OCI-M2 (cell line): ENCODE measurements around the gene CDH4.

Experiments used
- DNase-seq: peaks from one replicate; lab custom pipeline; 2025; ENCODE audit not compliant: unreplicated experiment; lab: John Stamatoyannopoulos, UW

The CDH4 gene

GRCh38 chr20:61725966-61726365 lies 473.9 kb downstream of the CDH4 start:
- no peak for DNase-seq

- DNase-seq: no peak
Observed at GRCh38 chr20:61726979-61727378, 474.9 kb downstream of the CDH4 start.

GRCh38 chr20:61727761-61728160 lies 475.7 kb downstream of the CDH4 start:
- no peak for DNase-seq

GRCh38 chr20:61728326-61728725 lies 476.3 kb downstream of the CDH4 start:
- DNase-seq: no peak

- no peak for DNase-seq
Observed at GRCh38 chr20:61728786-61729770, 477.0 kb downstream of the CDH4 start.

- DNase-seq: no peak
Observed at GRCh38 chr20:61730631-61731362, 478.7 kb downstream of the CDH4 start.

DNA sequence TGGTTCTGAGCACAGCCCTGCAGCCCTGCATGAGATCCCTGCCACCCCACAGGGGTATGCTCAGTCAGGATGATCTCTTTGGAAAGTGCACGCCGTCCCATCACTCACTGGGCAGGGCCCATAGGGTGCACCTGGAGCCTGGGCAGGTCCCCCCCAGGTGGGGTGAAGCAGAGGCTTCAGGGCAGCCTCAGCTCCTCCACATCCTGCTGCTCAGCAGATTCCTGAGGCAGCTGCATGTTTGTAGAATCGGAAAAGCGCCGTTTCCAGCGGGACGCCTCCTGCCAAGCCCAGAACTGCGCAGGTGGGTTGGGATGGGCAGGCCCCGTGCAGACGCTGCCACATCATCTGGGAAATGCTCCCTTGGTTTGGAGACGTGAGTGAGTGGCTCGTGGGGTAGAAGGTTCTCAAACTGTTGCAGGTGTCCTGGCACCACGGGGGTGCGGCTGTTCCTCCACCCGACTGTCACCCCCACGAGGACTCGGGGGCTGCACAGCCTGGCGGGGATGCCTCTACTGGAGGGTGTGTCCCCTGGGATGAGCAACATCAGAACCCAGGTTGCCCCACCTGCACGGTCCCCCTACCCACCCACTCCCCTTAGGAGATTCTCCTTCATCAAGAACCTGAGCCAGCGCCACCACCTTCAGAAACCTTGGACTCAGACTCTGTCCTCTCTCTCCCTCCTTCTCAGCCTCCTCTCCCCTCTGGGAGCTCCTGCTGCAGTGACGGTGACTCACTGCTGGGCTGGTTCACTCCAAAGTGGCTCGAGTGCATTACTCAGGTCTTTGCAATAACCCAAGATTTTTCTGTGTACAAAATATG lies 479.5 kb downstream of the CDH4 start:
- DNase-seq: no peak

DNA sequence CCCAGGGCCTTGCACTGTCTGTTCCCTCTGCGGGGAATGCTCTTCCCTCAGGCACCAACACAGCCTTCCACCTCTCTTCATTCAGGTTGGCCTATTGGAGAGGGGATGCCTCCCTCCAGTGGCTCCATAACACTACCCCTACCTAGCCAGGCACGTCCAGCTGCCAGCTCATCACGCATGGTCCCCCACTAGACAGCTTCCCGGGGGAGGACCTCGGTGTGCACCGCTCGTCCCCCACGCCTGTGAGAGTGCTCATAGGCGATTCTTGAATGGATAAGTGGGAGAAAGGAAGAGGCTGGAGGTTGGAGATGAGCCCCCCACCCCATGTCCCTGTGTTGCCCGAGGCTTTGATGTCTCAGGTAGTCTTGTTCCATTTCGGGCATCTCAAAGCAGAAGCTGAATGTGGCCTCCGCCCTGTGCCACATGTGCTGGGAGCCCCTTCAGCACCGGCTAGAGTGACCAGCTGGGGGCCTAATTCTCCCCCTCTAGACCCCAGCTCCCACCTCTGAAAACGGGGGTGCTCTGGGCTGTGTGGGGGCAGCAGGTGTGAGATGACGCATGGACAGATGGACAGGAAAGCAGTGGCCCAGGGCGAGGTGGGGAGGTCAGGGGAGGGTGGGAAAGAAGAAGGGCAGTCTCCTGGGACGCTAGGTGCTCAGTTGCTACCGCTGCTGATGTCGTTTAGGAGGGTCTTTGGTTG lies 480.6 kb downstream of the CDH4 start:
- DNase-seq: no peak

- no peak for DNase-seq
Observed at GRCh38 chr20:61733216-61733615, 481.2 kb downstream of the CDH4 start.

DNA sequence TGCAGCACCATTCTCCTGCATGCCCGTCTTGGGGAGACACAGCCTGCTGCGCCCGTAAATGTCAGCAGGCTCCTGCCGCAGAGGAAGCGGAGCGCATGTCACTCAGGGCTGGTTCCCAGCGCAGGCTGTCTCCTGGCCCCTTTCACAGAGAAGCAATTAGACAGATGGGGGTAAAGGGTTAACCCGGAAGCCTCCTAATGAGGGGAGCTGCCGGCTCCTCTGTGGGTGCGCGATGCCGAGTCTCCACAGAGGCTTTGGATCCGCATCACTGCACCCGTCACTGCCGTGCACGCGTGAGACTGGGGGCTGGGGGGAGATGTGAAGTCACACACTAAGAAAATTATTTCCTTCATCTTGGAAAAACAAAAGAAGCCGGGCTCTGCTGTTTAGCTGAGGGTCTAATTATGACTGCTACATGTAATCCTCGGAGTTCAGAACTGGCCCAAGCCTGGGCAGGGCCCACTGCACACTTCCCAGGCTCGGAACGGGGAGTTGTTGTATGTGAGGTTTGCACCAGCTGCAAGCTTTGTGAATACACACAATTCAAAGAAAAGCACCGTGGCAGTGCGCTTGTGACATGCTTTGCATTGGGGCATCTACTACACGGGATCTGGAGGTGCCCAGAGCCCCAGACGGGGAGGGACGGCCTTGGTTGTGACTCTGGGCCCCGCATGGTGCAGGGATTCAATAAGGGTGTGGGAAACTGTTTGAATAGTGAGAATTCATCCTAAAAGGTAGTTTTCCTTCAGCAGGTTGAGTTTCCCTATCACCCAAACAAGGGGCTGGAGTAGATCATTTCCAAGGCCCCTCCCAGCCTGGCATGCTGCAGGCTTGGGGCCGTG lies 482.1 kb downstream of the CDH4 start:
- no peak for DNase-seq

DNA sequence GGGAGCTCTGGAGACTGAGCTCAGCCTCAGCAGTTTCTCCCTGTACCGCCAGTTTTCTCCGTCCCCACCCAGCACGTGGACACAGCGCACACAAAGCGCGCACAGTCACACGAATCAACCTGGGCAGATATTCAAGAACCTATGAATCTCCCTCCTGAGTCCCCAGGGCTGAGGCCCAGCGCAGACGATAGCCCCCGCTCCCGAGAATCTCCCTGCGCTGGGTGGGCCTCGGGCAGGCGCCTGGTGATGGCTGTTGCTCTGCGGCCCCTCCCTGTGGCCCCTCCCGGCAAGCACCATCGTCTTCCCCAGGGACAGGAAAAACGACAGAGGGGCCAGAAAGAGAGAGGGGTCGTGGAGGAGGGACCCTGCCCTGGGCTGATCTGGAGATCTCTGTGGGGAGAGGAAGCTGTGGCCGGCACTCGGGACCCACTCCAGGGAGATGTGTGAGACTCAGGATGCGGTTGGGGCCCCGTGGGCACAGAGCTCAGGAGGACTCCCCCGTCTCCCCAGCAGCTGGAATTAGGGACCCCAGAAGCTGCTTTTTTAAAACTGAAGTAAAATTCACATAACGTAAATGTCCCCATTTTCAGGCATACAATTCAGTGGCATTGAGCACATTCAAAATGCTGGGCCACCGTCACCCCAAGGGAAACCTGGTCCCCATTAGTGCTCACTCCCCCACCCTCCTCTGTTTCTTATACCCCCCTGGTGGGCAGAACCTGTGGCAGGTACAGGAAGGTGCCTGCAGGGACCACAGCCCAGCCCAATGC lies 482.9 kb downstream of the CDH4 start:
- DNase-seq: no peak

GRCh38 chr20:61735503-61735785 lies 483.4 kb downstream of the CDH4 start:
- no peak for DNase-seq

GRCh38 chr20:61736001-61736635 lies 484.1 kb downstream of the CDH4 start:
- DNase-seq: no peak

DNA sequence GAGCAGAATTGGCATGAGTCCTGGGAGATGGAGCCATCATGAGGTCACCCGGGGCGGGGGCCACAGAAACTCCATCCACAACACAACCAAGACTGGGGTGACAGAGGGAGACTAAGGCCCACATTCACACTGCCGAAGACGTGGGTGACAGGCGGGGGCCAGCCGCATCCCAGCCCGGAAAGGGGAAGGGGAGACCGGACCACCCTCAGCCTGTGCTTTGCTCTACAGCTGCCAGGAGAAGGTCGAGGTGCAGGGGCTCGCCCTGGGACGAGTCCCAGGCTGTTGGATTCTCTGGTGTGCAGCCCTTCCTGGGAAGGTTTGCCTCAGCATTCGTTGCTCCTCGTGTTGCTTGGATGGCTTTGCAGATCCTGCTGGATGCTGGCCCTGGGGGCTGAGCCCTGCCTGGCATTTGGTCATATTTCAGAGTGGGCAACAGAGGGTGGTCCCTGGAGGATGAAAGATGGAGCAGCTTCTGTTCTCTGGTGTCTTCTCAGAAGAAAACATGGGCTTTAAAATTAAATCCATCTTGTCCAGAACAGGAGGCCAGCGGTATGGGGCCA lies 484.8 kb downstream of the CDH4 start:
- no peak for DNase-seq

DNA sequence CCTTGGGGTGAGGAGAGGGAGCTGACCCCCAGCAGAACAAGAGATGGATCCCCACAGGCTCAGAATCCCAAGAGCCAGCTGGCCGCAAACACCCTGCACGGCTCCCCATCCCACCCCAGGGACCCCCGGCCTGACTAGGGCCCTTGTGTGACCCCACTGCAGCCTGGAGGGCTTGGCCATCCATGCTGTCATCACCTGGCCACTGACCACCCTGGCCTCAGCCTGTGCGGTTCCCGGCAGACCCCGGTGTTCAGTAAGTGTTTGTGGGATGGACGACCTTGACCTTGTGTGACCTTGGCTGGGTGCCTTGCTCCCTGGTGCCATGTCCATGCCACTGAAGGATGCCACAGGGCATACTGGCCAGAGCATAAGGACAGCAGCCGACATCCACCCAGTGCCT lies 485.3 kb downstream of the CDH4 start:
- DNase-seq: no peak

DNA sequence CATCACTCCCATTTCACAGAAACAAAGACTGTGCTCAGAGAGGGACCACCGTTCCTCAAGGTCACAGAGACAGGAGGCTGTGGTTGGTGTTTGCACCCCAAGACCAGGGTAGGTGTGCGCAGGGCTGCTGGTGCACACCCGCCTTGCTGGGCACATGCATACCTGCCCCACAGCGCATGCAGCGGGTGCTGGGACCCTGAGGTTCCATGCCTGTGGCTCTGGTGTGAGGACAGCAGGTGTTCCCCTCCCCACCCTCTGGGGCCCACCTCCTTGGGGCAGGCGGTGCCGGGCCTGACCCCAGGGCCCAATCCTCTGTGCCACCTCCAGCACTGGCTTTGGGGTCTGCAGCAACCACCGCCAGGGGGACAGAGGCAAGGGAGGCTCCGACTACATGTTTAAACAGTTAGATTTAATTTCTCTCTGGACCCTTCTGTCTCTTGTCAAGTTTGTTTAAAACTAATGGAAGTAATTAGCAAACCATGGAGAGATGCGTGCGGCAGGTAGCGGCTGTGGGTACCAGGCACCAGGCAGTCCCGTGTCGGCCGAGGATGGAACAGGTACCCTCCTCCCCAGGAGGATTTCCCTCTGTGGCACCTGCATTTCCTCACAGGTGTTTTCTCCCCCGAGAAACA lies 485.9 kb downstream of the CDH4 start:
- DNase-seq: no peak

- DNase-seq: no peak
Observed at GRCh38 chr20:61738601-61739069, 486.6 kb downstream of the CDH4 start.
